Endometrium (tissue), 2 donors: ENCODE results near the gene IDUA.
"Not testable (repeated sequence)": the region's sequence is repeated elsewhere in the genome, so short reads cannot be mapped to it uniquely, and the experiment has no call there.

Experiments used
- FAIRE-seq: peaks from 2 replicates; lab custom pipeline; 2012; peaks lifted over from hg19 to GRCh38; lab: Jason Lieb, UNC
- donor health status: control.
- donor health status: control.

IDUA gene

GRCh38 chr4:986879-987623, at the start of gene IDUA:
IDUA (plus strand) TSS chr4:987044; CDS start chr4:987085, 41 bp downstream.
- FAIRE-seq = no peak

GRCh38 chr4:939508-939907, 47.3 kb upstream of the IDUA start:
- FAIRE-seq = not testable (repeated sequence)

- no peak for FAIRE-seq
Observed at GRCh38 chr4:945274-946102, 41.4 kb upstream of the IDUA start.

- FAIRE-seq = no peak
Observed at GRCh38 chr4:946103-946450, 40.8 kb upstream of the IDUA start.

- FAIRE-seq = no peak
Observed at GRCh38 chr4:946517-947471, 40.0 kb upstream of the IDUA start.

GRCh38 chr4:947491-947971, 39.3 kb upstream of the IDUA start:
- FAIRE-seq = no peak

GRCh38 chr4:948101-948935, 38.5 kb upstream of the IDUA start:
- FAIRE-seq = no peak

GRCh38 chr4:948936-949300, 37.9 kb upstream of the IDUA start:
- FAIRE-seq = no peak

- no peak for FAIRE-seq
Observed at GRCh38 chr4:949656-950055, 37.2 kb upstream of the IDUA start.

- FAIRE-seq = no peak
Observed at GRCh38 chr4:950136-951020, 36.5 kb upstream of the IDUA start.

- no peak for FAIRE-seq
Observed at GRCh38 chr4:951186-951585, 35.7 kb upstream of the IDUA start.

GRCh38 chr4:951594-952468, 35.0 kb upstream of the IDUA start:
- no peak for FAIRE-seq

- FAIRE-seq = no peak
Observed at GRCh38 chr4:952881-953573, 33.8 kb upstream of the IDUA start.

GRCh38 chr4:953574-953915, 33.3 kb upstream of the IDUA start:
- no peak for FAIRE-seq

- no peak for FAIRE-seq
Observed at GRCh38 chr4:954211-955020, 32.4 kb upstream of the IDUA start.

- no peak for FAIRE-seq
Observed at GRCh38 chr4:955161-955921, 31.5 kb upstream of the IDUA start.

GRCh38 chr4:955931-956381, 30.9 kb upstream of the IDUA start:
- no peak for FAIRE-seq
